SK-N-SH (cell line): ENCODE measurements around the gene DIAPH2. TPM values are rescaled to one million over a fixed set of nuclear protein-coding genes. Genes with fewer than 3 reads are reported as not detected.
A peak's percentile ranks its signal among the peaks of the same experiment; 100 is the strongest.

ENCODE experiments used
- CTCF ChIA-PET: fragments of 300-600, 350-600 bp; formaldehyde crosslinking; extraction: SDS; loops from one replicate; lab custom pipeline; 2021; lab: Yijun Ruan, JAX
- POLR2A ChIA-PET: fragments of 350-600 bp; sonication (Branson Sonifier 250); formaldehyde crosslinking; extraction: SDS; loops from one replicate; lab custom pipeline; 2020; ENCODE audit warnings: antibody characterized with exemption, inconsistent platforms; lab: Yijun Ruan, JAX
- DNase-seq: peaks from one replicate; pipeline ENCODE4 v3.0.0; 2012
- H2AFZ ChIP-seq: fragments of 200-600 bp; sonication (generic); 2 replicates; pipeline ENCODE4 v1.8.1; 2016; ENCODE audit warnings: antibody characterized with exemption, mild to moderate bottlenecking, low read depth
- H3F3A ChIP-seq: fragments of 200-600 bp; sonication (generic); replicated peaks from 2 replicates; pipeline ENCODE3; 2016; ENCODE audit warnings: antibody characterized with exemption, mild to moderate bottlenecking; ENCODE audit not compliant: insufficient read depth
- H3K27ac ChIP-seq, 2 experiments: fragments of 200-500 bp in 1 of 2; fragments of 200-600 bp in 1 of 2; sonication (Bioruptor generic) in 1 of 2; sonication (generic), shearing (Covaris generic) in 1 of 2; 2 replicates each; pipeline versions ENCODE4 v1.5.1 to v1.6.1; 2014 to 2016; ENCODE audit warnings: low read depth in 2 of 2, inconsistent platforms in 1 of 2, low read length in 1 of 2, mild to moderate bottlenecking in 1 of 2, mixed read lengths in 1 of 2
- H3K27me3 ChIP-seq: fragments of 200-600 bp; sonication (generic), shearing (Covaris generic); 2 replicates; pipeline ENCODE4 v1.6.1; 2016; ENCODE audit warnings: mixed run types; ENCODE audit not compliant: insufficient read depth
- H3K36me3 ChIP-seq, 2 experiments: fragments of 200-500 bp in 1 of 2; fragments of 200-600 bp in 1 of 2; sonication (Bioruptor generic) in 1 of 2; sonication (generic) in 1 of 2; replicated peaks in 1 of 2; 2 replicates each; pipeline versions ENCODE3 to v1.5.1; 2014 to 2016; ENCODE audit warnings: low read length in 1 of 2, mild to moderate bottlenecking in 1 of 2; ENCODE audit not compliant: insufficient read depth in 2 of 2, control insufficient read depth in 1 of 2
- H3K4me1 ChIP-seq, 2 experiments: fragments of 200-500 bp in 1 of 2; fragments of 200-600 bp in 1 of 2; sonication (Bioruptor generic) in 1 of 2; sonication (generic), shearing (Covaris generic) in 1 of 2; 2 replicates each; pipeline versions ENCODE4 v1.5.1 to v1.6.1; 2014 to 2016; ENCODE audit warnings: low read depth in 1 of 2, low read length in 1 of 2, mixed run types in 1 of 2; ENCODE audit not compliant: insufficient read depth in 2 of 2, control insufficient read depth in 1 of 2
- H3K4me2 ChIP-seq: fragments of 200-600 bp; sonication (generic), shearing (Covaris generic); 2 replicates; pipeline ENCODE4 v1.6.1; 2017; ENCODE audit warnings: mixed run types
- H3K4me3 ChIP-seq, 2 experiments: fragments of 200-500 bp in 1 of 2; fragments of 200-600 bp in 1 of 2; sonication (Bioruptor generic) in 1 of 2; sonication (generic), shearing (Covaris generic) in 1 of 2; 2 replicates each; pipeline versions ENCODE4 v1.5.1 to v1.8.1; 2014 to 2016; ENCODE audit warnings: low read depth in 2 of 2, inconsistent platforms in 1 of 2, low read length in 1 of 2, mild to moderate bottlenecking in 1 of 2, mixed read lengths in 1 of 2, moderate library complexity in 1 of 2
- H3K79me2 ChIP-seq: fragments of 200-600 bp; sonication (generic); 2 replicates; pipeline ENCODE4 v1.8.1; 2017; ENCODE audit warnings: mild to moderate bottlenecking; ENCODE audit not compliant: insufficient read depth
- H3K9ac ChIP-seq: fragments of 200-600 bp; sonication (generic); 2 replicates; pipeline ENCODE4 v1.6.1; 2017; ENCODE audit warnings: mixed run types
- H3K9me2 ChIP-seq: fragments of 200-600 bp; sonication (generic); 2 replicates; pipeline ENCODE4 v1.6.1; 2017; ENCODE audit warnings: mixed run types
- H3K9me3 ChIP-seq: fragments of 200-600 bp; sonication (generic); 2 replicates; pipeline ENCODE4 v1.6.1; 2017; ENCODE audit warnings: mixed run types, mild to moderate bottlenecking, moderate library complexity
- H4K20me1 ChIP-seq: fragments of 200-600 bp; sonication (generic); 2 replicates; pipeline ENCODE4 v1.6.1; 2017; ENCODE audit warnings: mild to moderate bottlenecking, mixed run types; ENCODE audit not compliant: insufficient read depth
- EP300 ChIP-seq, 2 experiments: IDR thresholded peaks; 2 replicates each; pipeline versions ENCODE4 v1.4.0 to v1.6.1; 2012; ENCODE audit warnings: borderline replicate concordance in 1 of 2, low read depth in 1 of 2, low read length in 1 of 2
- FOXJ3 ChIP-seq: sonication (generic); formaldehyde crosslinking; IDR thresholded peaks from 2 replicates; pipeline ENCODE4 v1.5.1; 2020; ENCODE audit warnings: mild to moderate bottlenecking, missing genetic modification reagents
- PBX3 ChIP-seq: IDR thresholded peaks from 2 replicates; pipeline ENCODE4; 2012
- RXRA ChIP-seq: IDR thresholded peaks from 2 replicates; pipeline ENCODE4 v1.4.0; 2012; ENCODE audit warnings: low read depth, mild to moderate bottlenecking, borderline replicate concordance
- TCF12 ChIP-seq: IDR thresholded peaks from 2 replicates; pipeline ENCODE4 v1.4.0; 2012
- WGBS: methylation state at CpG from one replicate; pipeline ENCODE4 v1.1.6; 2017; ENCODE audit warnings: low lambda C conversion rate; 5-methylcytosine and 5-hydroxymethylcytosine counted together
- polyA plus RNA-seq, 3 experiments: library from polyadenylated mRNA; depleted of rRNA; stranded (reverse); fragments of >200 nt; gene quantifications; 2 replicates each; pipeline ENCODE4 v1.2.3, GENCODE V29; 2012

The DIAPH2 gene
- polyA plus RNA-seq, 1 of the 3 experiments (the other 2 are of a cell fraction) = 1.1 TPM

- Histone ChIP-seq H3K4me2 (no peak overlapping the region), H3K27me3 (no peaks in the 10 kb centered on the region), H3K36me3 (no peaks in the 10 kb centered on the region), H3K9me3 (no peaks in the 10 kb centered on the region), H2AFZ (no peak overlapping the region), H3K9me2 (no peaks in the 10 kb centered on the region), H3K27ac (peak overlapping the region; percentile 62 to 85; a peak in 3 of 4 replicates), H4K20me1 (no peaks in the 10 kb centered on the region), H3F3A (no peaks in the 10 kb centered on the region), H3K79me2 (no peaks in the 10 kb centered on the region), H3K4me3 (no peak overlapping the region), H3K4me1 (peaks cover 0 to 10% of the 10 kb centered on the region in 2 experiments; a peak in 3 of 4 replicates), H3K9ac (no peak overlapping the region)
- POLR2A ChIA-PET = no interaction called here
- CTCF ChIA-PET = interaction anchor here (0.6 kb wide), 1 partner anchor 308 kb away, joined by 3 read pairs; no protein-coding TSS in a partner anchor
- TF ChIP-seq EP300 (IDR thresholded peaks at IDR 0.05; ENCODE audit: borderline replicate concordance in 1 of 2, low read depth in 1 of 2, low read length in 1 of 2) = peak in 1 of 2 experiments; percentile 42; a peak in 1 of 4 replicates
- TF ChIP-seq RXRA = no peak
- no peak for DNase-seq
- 15% methylated on average over 2 of the region's 2 CpGs for WGBS
These were observed 583.6 kb downstream of the DIAPH2 start for GRCh38 chrX:97268182-97268680.

GRCh38 chrX:97284531-97284930 is 599.9 kb downstream of the DIAPH2 start:
- no peaks in the 10 kb centered on the region for H3F3A ChIP-seq
- 48% methylated on average over 9 of the region's 9 CpGs for WGBS
- POLR2A ChIA-PET = no interaction called here

GRCh38 chrX:97290199-97290598 is 605.6 kb downstream of the DIAPH2 start:
- no peaks in the 10 kb centered on the region for H3K9me3 ChIP-seq
- no peaks in the 10 kb centered on the region for H3F3A ChIP-seq
- no peak overlapping the region for H3K4me2 ChIP-seq
- DNase-seq = no peak
- no peak overlapping the region for H3K9ac ChIP-seq
- no peak overlapping the region for H3K27ac ChIP-seq
- H2AFZ ChIP-seq = no peak overlapping the region
- no peaks in the 10 kb centered on the region; the same call in 1 of the 2 replicates for H3K27me3 ChIP-seq
- TF ChIP-seq TCF12 = no peak
- ChIA-PET POLR2A (no interaction called here), CTCF (interaction anchor here (0.8 kb wide), 1 partner anchor 9 kb away, joined by 3 read pairs; no protein-coding TSS in a partner anchor)
- no peaks in the 10 kb centered on the region; a peak in 1 of 4 replicates for H3K4me1 ChIP-seq
- no peaks in the 10 kb centered on the region for H3K36me3 ChIP-seq
- no peaks in the 10 kb centered on the region for H4K20me1 ChIP-seq
- 58% methylated on average over 1 of the region's 1 CpG for WGBS
- H3K9me2 ChIP-seq = no peaks in the 10 kb centered on the region
- H3K4me3 ChIP-seq = no peak overlapping the region
- H3K79me2 ChIP-seq = no peaks in the 10 kb centered on the region

More at GRCh38 chrX:97284531-97284930, 599.9 kb downstream of the DIAPH2 start:
- no peaks in the 10 kb centered on the region for H3K79me2 ChIP-seq
- TF ChIP-seq PBX3 = no peak
- TF ChIP-seq FOXJ3 (CRISPR knock-in tag) = no peak
- TF ChIP-seq, all 33 proteins: peak for 0
- no peak overlapping the region for H3K27ac ChIP-seq
- no peak overlapping the region for H3K9ac ChIP-seq
- CTCF ChIA-PET = no interaction called here
- H3K9me3 ChIP-seq = no peaks in the 10 kb centered on the region
- no peak overlapping the region for H2AFZ ChIP-seq
- no peak for DNase-seq
- no peak overlapping the region for H3K4me3 ChIP-seq
- no peaks in the 10 kb centered on the region for H4K20me1 ChIP-seq
- H3K4me1 ChIP-seq = no peaks in the 10 kb centered on the region
- no peaks in the 10 kb centered on the region for H3K9me2 ChIP-seq
- H3K36me3 ChIP-seq = no peaks in the 10 kb centered on the region
- no peak overlapping the region for H3K4me2 ChIP-seq
- no peaks in the 10 kb centered on the region; the same call in 1 of the 2 replicates for H3K27me3 ChIP-seq
